ENCODE results near the gene PRAC2. TPM values are rescaled to one million over a fixed set of nuclear protein-coding genes. Genes with fewer than 3 reads are reported as not detected.

Gene PRAC2
- total and polyA plus RNA-seq, 2 of the 13 experiments (the other 11 are each of a cell fraction or from before 2014, with no cell fraction given): not detected

DNA sequence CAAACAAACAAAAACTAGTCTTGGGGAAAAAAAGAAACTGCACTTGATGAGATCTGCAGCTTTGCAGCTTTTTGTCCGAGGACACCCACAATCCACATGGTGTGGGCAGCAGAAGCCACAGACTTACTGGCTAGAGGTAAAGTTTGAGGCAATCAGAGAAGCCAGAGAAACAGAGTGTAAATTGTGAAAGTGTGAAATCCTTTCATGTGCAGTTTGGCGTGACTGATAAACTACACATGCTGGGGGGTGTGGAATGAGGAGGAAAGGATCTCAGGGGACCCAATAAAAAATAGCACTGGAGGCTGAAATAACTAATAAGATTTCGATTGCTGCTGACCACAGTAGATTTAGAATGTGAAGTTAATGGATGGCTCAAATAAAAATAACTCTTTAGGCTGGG is 48.0 kb downstream of the PRAC2 start:
- Histone ChIP-seq H2AFZ (ENCODE audit: low read length) (no peak overlapping the region), H3K36me3 (replicated peaks in 1 of 2; ENCODE audit: control insufficient read depth in 1 of 2, insufficient read depth in 2 of 2, low read length in 2 of 2) (no peaks in the 10 kb centered on the region), H3K27me3 (ENCODE audit: control insufficient read depth in 1 of 2, insufficient read depth in 2 of 2, low read length in 2 of 2) (peaks cover 0 to 4% of the 10 kb centered on the region in 2 experiments; a peak in 1 of 5 replicates), H4K20me1 (ENCODE audit: insufficient read depth, low read length) (no peaks in the 10 kb centered on the region), H3K9me3 (ENCODE audit: low read length) (no peaks in the 10 kb centered on the region; the same call in 1 of the 2 replicates), H3K4me1 (ENCODE audit: insufficient read depth, low read length) (no peaks in the 10 kb centered on the region), H3K4me3 (replicated peaks in 1 of 3; ENCODE audit: insufficient read depth in 1 of 3, low read depth in 2 of 3, low read length in 3 of 3) (no peak overlapping the region), H3K4me2 (ENCODE audit: low read depth, low read length) (no peak overlapping the region), H3K79me2 (ENCODE audit: insufficient read depth, low read length) (no peaks in the 10 kb centered on the region), H3K27ac (ENCODE audit: extremely low read length, insufficient read depth, low read length) (no peak overlapping the region), H3K9ac (ENCODE audit: insufficient read depth, low read depth, low read length) (no peak overlapping the region)
- intact Hi-C loops (cut with micrococcal nuclease; ENCODE audit: unreplicated experiment) (no loop called here), in situ Hi-C loops (cut with HindIII; ENCODE audit: extremely low pct_ligation_motif_present, low pct_unique_long_range_greater_than_20kb) (no loop called here)
- under 1% methylated on average over 3 of the region's 3 CpGs for WGBS (ENCODE audit: low lambda C conversion rate)
- FAIRE-seq (no peak), ATAC-seq (no peak), DNase-seq (ENCODE audit: low spot score) (no peak)
- ChIA-PET CTCF (ENCODE audit: low intra/inter-chr PET ratio, low total read pairs) (no interaction called here), POLR2A (no interaction called here)
- TF ChIP-seq TAF1 (CRISPR knock-in tag; IDR thresholded peaks at IDR 0.05) (no peak), TARDBP (CRISPR knock-in tag; IDR thresholded peaks at IDR 0.05) (no peak), EED (CRISPR knock-in tag; IDR thresholded peaks at IDR 0.05) (no peak), ZNF101 (CRISPR knock-in tag; IDR thresholded peaks at IDR 0.05; ENCODE audit: borderline replicate concordance, low read depth) (no peak), PRPF4 (IDR thresholded peaks at IDR 0.05; ENCODE audit: low read depth, low read length, poor library complexity, severe bottlenecking) (no peak), JDP2 (CRISPR knock-in tag; IDR thresholded peaks at IDR 0.05; ENCODE audit: borderline replicate concordance) (no peak), ZBTB20 (CRISPR knock-in tag; IDR thresholded peaks at IDR 0.05; ENCODE audit: borderline replicate concordance, low read depth) (no peak)
- TF ChIP-seq, protein P1, sequence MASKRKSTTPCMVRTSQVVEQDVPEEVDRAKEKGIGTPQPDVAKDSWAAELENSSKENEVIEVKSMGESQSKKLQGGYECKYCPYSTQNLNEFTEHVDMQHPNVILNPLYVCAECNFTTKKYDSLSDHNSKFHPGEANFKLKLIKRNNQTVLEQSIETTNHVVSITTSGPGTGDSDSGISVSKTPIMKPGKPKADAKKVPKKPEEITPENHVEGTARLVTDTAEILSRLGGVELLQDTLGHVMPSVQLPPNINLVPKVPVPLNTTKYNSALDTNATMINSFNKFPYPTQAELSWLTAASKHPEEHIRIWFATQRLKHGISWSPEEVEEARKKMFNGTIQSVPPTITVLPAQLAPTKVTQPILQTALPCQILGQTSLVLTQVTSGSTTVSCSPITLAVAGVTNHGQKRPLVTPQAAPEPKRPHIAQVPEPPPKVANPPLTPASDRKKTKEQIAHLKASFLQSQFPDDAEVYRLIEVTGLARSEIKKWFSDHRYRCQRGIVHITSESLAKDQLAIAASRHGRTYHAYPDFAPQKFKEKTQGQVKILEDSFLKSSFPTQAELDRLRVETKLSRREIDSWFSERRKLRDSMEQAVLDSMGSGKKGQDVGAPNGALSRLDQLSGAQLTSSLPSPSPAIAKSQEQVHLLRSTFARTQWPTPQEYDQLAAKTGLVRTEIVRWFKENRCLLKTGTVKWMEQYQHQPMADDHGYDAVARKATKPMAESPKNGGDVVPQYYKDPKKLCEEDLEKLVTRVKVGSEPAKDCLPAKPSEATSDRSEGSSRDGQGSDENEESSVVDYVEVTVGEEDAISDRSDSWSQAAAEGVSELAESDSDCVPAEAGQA (IDR thresholded peaks at IDR 0.05; ENCODE audit: low read depth): no peak
- TF ChIP-seq, protein P1 (CRISPR knock-in tag; IDR thresholded peaks at IDR 0.05; ENCODE audit: borderline replicate concordance): no peak
- BruUV-seq (replicated peaks): no TSS peak

All from HepG2 (cell line).